GM21723 (cell line): Measurements from ENCODE around the gene SLC38A8.
A peak's percentile ranks its signal among the peaks of the same experiment; 100 is the strongest.

ENCODE experiments used
- ATAC-seq: cut with Tn5 transposase; IDR thresholded peaks from one replicate; pipeline ENCODE4 v1.9.1; 2021; ENCODE audit warnings: mild to moderate bottlenecking, moderate library complexity; ENCODE audit not compliant: unreplicated experiment

Gene SLC38A8

GRCh38 chr16:84042308-84042878, at the start of gene SLC38A8:
TSS of gene SLC38A8 (minus strand) at chr16:84042795. CDS start at chr16:84042157, 638 bp downstream.
- ATAC-seq, result no peak

- no peak for ATAC-seq
These were observed 48.9 kb upstream of the SLC38A8 start for GRCh38 chr16:84091460-84091859.

DNA sequence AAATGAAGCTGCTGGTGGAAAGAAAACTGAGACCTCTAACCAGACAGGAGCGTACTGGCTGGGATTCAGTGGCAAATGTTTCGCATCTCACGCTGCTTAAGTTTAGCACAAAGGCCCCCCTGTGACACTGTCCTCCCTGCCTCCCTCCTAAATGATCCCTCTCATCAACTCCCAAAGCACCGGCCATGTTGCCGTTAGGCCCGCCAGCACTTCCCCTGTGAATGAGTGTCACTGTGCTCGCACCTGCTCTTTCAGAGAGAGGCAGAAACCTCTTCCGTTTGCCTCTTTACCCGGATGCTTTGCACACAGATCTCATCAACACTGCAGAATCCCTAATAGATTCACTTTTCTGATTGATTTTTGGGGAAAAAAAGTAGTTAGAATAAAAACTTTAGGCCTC, 47.6 kb upstream of the SLC38A8 start:
- no peak for ATAC-seq

- peak; percentile 83 for ATAC-seq
These were observed 46.2 kb upstream of the SLC38A8 start for GRCh38 chr16:84088695-84089395.

DNA sequence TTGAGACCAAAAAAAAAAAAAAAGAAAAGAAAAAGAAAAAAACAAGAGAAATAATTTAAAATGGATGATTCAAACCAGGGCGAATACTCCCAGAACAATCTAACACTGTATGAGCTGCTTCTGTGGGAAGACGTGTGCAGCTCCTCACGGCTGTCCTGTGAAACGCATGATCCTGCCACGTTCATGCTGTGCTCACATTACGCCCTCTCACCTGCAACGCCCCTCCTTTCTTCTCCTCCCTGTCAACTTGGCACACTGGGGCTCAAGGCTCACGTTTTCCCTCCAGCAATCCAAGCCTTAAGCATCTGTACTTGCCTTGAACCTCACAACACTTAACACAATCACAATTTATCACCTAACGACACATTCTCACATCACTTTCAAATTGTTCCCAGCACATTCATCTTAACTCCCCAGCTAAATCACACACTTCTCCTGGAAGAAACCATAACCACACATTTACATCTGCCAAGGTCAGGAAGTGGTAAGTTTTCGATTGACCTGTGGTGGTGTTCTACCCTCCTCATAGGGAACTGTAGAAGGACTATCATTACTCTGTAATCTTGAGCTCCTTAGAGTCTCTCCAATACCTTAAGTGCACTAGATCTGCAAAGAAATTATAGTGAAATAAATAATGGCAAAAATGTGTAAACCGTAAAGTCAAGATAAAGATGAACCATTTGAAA, 45.0 kb upstream of the SLC38A8 start:
- no peak for ATAC-seq

DNA sequence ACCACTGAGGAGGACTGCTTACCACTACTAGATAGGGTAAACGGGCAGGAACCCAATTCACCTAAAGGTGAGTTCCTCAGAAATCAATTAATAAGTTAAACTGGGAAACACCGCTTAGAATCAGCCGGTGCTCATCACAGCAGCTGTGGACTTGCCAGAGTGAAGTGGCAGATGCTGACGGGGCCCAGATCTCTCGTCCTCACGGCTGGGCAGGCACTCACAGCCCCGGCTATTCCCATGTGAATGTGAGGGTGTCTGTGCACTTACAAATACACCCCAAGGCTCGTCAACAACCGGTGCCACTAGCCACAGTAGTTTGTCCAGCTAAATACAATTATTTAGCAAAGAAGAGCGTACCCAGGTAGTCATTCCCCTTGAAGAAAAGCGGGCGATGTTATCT, 44.4 kb upstream of the SLC38A8 start:
- no peak for ATAC-seq

GRCh38 chr16:84086341-84086740, 43.7 kb upstream of the SLC38A8 start:
- ATAC-seq, result no peak

- ATAC-seq, result no peak
These were observed 43.2 kb upstream of the SLC38A8 start for GRCh38 chr16:84085773-84086172.

GRCh38 chr16:84085271-84085667, 42.7 kb upstream of the SLC38A8 start:
- ATAC-seq, result no peak

- peak; percentile 65 for ATAC-seq
These were observed 42.1 kb upstream of the SLC38A8 start for GRCh38 chr16:84084570-84085270.

DNA sequence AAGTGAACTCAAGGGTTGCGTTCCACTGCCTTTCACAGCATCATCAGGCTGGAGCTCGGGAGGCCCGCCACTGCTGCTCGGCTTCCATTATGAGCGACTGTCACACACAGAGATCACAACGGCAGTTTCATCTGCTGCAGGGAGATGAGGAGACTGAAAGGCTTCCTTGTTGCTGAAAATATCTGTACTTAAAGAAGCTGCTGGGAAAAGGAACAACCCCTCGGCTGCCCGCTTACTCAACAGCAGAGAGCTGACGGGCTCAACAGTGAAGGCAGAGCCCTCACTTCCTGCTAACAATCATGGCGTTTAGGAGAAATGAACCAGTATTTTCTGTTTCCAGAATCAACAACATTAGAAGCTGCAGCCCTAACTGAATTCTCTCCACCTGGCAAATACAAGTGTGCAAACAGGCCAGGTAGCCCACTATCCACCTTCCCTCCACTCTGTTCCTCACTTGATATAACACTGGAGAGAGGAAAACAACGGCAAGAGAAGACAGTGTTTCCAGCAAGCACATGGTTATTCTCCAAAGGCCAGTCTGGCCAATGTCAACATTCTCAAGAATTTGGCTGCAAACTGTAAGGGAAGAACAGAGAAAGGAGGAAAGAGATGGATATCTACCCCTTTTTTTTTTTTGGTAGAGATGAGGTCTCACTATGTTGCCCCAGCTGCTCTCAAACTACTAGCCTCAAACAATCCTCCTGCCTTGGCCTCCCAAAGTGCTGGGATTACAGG, 40.4 kb upstream of the SLC38A8 start:
- ATAC-seq, result no peak

DNA sequence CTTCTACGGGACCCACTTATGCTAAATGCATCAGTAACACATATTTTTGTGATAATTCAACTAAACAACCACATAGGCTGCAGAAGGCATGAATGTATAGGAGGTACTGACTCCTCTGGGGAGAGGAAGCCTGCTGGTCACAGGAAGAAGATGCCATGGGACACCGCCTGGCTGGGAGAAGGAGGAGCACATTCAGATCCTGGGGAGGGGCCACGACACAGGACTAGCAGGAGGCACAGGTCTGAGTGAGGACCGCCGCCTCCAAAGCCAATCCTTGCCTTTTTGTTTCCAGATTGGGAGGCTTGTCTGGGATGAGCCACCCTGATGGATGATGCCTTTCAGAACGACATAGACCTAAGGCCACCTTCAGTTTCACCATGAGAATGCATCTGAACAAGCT, 39.5 kb upstream of the SLC38A8 start:
- no peak for ATAC-seq

DNA sequence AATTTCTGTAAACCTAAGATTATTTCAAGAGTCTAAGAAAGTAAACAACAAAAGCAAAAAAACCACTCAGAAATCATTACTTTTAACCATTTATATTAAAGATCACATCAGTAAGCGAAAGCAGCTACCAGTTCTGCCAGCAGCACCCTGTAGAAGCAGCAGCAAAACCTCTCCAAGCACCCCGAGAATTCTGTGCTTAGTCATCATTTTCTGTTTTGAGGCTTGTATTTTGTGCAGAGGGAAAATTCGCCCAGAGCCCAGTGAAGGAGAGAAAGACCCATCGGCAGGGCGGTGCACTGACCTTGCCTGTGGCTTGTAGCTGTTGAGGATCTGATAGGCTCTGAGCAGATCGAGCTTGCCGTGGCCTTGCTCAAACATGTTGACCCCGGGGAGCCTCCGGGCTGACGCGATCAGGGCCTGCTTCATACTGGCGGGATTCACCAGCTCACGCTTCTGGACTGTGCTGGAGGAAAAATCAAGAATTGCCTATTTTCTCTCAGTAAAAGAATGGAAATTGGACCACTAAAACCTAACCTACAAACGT, 38.9 kb upstream of the SLC38A8 start:
- no peak for ATAC-seq

DNA sequence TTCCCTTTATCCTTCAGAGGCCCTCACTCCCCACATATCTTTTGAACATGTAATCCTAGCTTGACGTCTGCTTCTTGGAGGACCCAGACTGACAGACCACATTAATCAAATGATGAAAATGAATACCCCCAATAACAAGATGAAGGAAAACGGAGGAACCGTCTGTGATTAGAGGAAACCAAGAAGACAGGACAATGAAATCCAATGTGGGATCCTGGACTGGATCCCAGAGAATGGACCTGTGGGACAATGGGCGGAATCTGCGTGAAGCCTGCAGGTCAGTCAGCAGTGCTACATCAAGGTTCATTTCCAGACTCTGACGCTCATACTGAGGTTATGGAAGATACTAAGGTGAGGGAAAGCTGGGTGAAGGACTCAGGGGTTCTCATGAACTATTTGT, 38.2 kb upstream of the SLC38A8 start:
- ATAC-seq, result no peak

- ATAC-seq, result no peak
These were observed 37.8 kb upstream of the SLC38A8 start for GRCh38 chr16:84080378-84080777.

GRCh38 chr16:84079664-84080063, 37.1 kb upstream of the SLC38A8 start:
- ATAC-seq, result no peak

DNA sequence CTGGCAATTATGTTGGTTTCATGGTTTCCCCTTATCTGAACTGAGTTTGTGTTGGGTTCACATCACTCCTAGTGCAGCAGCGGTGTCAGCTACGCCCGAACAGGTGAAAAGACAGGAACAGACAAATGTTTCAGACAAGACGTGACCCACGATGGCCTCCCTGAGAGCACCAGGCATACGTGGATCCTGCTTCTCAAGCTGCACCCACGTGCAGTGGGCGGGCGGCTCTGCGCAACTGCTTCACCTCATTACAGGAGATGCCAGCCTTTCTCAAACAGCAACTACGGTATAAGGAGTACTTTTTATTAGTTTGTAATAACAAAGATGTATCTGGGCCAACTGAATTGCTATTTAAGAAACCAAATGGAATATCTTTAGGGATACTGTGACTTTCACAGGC, 32.8 kb upstream of the SLC38A8 start:
- no peak for ATAC-seq

- ATAC-seq, result no peak
These were observed 32.1 kb upstream of the SLC38A8 start for GRCh38 chr16:84074721-84075120.

DNA sequence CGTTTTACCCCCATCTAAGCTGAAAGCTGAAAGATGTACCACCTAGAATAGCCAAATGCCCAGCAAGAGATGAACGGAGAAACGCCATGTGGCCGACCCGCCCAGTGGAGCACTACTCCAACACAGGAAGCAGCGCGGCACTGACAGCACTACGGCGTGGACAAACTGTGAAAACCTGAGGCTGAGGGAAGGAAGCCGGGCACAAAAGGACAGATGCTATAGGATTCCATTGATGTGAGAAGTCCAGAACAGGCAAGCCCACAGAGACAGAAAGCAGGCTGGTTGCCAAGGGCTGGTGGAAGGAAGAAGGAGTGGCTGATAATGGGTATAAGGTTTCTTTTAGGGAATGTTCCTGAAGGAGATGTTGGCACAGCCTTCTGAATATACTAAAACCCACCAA, 29.4 kb upstream of the SLC38A8 start:
- ATAC-seq, result no peak

DNA sequence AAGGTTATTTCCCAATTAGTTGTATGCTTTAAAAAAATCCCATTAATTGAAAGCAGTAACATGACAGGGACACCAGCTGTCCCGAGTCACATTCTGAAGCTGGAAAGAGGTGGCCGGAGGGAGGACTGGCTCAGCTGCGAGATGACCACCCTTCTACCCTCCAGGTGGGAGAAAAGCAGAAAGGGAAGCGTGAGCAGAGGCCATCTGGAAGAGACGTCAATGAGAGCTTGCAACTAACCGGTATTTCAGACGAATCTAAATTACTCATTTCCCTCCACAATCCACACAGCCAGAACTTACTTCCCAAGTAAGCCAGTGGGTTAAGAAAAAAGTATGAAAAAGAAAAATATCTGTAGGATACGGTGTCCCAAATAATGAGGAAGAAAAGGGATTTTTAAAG, 28.5 kb upstream of the SLC38A8 start:
- ATAC-seq, result no peak

DNA sequence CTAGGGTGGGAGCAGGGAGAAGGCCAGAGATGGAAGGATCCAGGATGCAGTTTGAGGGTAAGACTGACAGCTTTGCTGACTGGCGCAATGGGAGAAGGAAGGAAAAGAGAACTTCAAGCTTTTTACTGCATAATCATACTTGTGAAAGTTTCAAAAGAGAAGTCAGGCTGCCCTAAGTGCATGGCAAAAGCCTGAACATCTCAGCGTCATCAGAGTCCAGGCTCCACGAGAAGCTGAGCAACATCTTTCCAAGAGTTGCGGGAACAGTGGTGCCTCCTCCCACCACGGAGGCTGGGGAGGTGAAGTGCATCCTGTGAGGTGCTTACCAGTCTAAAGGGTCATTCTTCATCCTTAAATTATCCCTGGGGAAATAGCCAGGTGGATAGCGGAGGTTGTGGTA, 26.9 kb upstream of the SLC38A8 start:
- no peak for ATAC-seq
